Activated CD8-positive, alpha-beta memory T cell treated with anti-CD3 and anti-CD28 coated beads, Interleukin-2, amount 50 U/mL, for 48 hours (primary cell): ENCODE results near the gene CACNA1I.

Source experiments
- DNase-seq: peaks from one replicate; pipeline ENCODE4 v3.0.0-alpha.2; 2020

The CACNA1I gene

DNA sequence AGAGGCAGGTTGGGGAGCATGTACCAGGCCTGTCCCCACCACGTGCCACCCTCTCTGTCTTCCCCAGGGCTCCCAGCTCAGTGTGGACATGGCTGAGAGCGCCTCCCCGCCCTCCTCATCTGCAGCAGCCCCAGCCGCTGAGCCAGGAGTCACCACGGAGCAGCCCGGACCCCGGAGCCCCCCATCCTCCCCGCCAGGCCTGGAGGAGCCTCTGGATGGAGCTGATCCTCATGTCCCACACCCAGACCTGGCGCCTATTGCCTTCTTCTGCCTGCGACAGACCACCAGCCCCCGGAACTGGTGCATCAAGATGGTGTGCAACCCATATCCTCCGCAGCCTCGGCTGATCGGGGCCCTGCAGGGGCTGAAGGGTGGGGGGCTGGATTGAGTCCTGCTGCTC is at the start of gene CACNA1I:
TSS of gene CACNA1I (plus strand) at position 89 of the 400 bp plus-strand sequence. CDS start at position 89, 0 bp downstream.
- DNase-seq = no peak

DNA sequence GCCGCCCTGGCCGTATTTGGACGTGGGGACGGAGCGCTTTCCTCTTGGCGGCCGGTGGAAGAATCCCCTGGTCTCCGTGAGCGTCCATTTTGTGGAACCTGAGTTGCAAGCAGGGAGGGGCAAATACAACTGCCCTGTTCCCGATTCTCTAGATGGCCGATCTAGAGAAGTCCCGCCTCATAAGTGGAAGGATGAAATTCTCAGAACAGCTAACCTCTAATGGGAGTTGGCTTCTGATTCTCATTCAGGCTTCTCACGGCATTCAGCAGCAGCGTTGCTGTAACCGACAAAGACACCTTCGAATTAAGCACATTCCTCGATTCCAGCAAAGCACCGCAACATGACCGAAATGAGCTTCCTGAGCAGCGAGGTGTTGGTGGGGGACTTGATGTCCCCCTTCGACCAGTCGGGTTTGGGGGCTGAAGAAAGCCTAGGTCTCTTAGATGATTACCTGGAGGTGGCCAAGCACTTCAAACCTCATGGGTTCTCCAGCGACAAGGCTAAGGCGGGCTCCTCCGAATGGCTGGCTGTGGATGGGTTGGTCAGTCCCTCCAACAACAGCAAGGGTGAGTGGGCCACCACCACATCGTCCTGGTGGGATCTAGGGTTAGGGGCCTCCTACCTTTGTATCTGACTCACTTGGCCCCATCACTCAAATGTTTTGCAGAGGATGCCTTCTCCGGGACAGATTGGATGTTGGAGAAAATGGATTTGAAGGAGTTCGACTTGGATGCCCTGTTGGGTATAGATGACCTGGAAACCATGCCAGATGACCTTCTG is 49.3 kb upstream of the CACNA1I start:
- peak; percentile 71 for DNase-seq

DNA sequence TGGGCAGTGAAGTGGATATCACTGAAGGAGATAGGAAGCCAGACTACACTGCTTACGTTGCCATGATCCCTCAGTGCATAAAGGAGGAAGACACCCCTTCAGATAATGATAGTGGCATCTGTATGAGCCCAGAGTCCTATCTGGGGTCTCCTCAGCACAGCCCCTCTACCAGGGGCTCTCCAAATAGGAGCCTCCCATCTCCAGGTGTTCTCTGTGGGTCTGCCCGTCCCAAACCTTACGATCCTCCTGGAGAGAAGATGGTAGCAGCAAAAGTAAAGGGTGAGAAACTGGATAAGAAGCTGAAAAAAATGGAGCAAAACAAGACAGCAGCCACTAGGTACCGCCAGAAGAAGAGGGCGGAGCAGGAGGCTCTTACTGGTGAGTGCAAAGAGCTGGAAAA is 48.5 kb upstream of the CACNA1I start:
- DNase-seq = peak; percentile 57

DNA sequence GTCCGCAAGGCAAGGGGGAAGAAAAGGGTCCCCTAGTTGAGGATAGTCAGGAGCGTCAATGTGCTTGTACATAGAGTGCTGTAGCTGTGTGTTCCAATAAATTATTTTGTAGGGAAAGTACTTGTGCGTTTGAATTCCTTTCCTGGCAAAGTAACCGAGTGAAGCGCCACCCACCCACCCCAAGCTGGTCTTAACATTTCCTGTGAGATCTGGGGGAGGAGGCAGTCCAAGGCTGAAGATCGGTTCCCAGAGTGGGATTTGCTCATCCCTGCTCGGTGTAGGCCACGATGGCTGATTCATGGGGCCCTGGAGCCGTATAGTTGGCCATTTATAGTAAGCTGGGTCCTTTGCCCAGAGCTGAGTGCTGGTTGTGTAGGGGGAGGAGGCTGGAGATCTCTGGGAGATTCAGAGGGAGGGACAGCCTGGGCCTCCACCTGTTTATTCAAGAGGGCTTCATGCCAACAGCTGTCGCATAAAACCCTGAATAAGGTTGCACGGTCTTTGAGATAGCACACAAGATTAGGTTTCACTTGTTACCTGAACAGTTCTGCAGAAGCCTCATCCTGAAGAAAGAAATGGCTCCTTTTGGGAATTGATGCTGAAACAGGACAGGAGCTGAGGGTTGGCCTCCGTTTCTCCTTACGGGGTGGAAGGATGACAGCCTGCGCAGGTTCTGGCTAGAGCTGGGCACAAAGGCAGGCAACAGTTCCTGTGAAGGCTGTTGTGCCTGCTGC is 47.8 kb upstream of the CACNA1I start:
- DNase-seq = peak; percentile 79

DNA sequence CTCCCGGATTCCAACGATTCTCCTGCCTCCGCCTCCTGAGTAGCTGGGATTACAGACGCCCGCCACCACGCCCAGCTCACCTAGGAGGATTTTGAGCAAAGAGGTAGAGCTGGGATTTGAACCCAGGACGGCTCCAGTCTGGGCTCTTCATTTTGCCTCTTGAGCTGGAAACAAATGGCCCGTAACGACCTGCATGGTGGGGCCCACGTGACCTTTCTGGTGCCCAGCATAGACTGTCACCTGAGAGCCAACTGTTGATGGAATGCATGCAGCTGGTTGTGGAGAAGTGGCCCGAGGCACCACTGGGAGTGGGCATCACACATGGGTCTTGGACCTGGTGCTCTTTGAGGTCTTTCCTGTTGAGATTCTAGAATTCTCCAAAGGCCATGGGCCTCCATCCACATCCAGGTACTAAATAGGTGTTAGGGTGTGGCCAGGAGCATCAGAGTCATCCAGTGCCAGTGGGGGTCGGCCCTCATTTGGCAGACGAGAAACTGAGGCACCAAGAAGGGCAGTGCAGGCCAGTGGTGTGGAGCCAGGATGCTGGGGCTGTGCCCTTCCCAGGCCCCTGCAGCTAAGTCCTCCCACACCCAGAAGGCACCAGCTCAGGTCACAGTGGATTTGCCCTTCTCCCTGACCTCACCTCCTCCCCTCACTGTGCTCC is 46.3 kb upstream of the CACNA1I start:
- DNase-seq = peak; percentile 62

DNA sequence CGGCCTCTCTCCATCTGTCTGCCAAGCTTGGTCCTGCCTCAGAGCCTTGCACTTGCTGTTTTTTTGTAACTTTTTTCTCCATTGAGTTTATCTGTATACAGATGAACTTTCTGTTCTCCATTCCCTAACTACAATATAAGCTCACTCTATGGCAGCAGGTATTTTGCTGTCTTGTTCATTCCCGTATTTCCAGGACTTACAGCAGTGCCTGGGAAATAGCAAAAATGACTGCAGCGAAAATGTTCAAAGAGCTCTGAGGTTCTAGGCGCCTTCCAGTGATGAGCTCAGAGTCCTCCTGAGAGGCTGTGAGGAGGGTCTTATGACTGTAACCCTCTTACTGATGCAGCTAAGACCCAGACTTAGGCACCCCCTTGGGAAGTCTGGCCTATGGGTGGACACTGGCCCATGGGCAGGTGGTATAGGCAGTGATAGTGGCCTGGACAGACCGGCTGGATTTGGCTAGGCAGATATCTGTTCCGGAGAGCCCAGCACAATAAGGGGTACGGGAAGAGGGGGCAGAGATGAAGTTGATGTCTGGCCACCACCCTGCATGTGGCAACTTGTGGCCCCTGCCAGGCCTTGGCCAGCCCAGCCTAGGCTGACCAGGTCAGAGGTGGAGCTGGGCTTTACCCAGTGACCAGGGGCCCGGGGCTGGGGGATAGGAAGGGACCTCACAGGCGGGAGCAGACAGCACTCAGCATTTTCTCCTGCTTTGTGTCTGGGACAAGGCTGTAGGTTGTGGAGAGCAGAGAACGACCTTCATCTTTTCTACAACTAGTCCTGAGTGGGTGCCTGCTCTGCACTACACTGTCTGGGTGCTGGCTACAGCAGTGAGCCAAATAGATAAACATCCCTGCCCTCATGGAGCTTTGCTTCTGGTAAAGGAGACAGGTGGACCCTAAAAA is 45.5 kb upstream of the CACNA1I start:
- peak; percentile 59 for DNase-seq

DNA sequence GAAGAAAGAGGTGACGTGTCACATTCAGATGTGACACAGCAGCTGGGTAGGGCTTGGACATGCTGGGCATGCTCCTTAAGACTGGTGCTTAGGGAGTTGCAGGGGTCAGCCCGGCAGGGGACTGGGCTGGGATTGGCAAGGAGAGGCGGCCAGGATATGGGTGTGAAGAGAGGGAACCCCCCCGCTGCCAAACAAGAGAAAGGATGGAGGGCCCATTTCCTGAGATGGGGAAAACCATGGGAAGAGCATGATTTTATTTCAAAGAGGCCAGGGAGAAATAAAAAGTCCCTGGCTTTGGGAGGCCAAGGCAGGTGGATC is 44.9 kb upstream of the CACNA1I start:
- DNase-seq = peak; percentile 63

DNA sequence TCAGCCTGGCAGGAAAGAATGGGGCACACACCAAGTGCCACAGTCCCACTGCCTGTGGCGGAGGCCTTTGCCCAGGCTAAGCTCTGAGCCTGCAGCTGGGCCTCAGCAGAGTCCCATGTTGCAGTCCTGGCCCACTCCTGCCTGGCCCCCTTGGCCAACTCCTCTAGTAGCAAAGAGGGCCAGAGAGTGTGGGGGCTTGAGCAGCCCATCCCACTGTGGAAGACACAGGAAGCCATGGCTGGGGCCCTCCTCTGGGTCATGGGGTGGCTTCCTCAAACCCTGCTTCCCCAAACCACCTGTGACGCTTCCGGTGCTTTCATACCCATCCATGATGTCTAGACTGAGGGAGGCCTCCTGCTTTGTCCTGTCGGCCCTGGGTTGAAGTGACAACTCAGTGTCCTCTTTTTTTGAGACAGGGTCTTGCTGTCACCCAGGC is 43.8 kb upstream of the CACNA1I start:
- DNase-seq = peak; percentile 69

DNA sequence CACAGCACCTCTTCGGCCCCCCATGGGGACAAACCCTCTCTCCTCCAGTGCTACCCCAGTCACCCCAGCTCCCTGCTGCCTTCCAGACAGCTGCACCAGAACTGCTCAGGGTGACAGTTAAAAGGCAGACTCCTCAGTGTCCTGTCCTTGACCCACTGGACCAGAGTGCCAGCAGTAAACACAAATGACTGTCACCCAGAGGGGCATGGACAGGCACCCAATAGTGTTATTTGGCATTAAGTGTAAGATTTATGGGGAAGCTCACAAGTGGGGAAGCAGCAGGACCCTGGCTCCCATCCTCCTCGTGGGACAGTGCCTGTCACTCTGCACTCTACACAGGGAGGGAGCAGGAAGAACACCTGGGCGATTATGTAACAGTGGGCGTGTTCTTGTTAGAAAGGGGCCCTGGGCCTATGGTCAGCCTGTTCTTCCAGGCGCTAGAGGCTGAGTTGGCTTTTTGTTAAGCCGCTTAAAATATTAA is 43.0 kb upstream of the CACNA1I start:
- no peak for DNase-seq

DNA sequence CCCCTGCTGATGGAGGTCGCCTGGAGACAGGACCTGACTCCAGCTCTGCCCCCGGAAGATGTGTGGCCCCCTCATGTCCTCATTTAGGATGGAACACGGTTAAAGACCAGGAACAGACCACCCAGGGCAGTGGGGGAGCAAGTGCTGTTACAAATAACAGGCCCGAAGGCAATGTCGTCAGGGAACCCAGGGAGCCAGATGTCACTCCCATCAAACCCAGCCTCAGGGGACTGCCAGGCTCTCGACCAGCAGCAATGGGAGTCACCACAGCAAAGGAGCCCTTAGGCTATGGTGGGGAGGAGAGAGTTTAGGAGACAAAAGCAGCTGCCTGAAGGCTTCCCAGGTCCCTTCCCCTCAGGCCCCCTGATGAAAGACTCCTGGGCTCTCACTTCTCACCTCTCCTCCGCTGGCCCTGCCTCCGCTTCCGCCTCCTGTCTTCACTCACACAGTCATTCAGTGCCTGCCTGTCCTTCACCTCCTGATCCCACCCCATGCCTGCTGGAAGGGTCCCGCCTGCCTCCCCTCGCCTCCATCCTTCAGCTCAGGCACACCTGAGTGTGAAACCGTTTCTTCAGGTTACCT is 42.4 kb upstream of the CACNA1I start:
- no peak for DNase-seq

DNA sequence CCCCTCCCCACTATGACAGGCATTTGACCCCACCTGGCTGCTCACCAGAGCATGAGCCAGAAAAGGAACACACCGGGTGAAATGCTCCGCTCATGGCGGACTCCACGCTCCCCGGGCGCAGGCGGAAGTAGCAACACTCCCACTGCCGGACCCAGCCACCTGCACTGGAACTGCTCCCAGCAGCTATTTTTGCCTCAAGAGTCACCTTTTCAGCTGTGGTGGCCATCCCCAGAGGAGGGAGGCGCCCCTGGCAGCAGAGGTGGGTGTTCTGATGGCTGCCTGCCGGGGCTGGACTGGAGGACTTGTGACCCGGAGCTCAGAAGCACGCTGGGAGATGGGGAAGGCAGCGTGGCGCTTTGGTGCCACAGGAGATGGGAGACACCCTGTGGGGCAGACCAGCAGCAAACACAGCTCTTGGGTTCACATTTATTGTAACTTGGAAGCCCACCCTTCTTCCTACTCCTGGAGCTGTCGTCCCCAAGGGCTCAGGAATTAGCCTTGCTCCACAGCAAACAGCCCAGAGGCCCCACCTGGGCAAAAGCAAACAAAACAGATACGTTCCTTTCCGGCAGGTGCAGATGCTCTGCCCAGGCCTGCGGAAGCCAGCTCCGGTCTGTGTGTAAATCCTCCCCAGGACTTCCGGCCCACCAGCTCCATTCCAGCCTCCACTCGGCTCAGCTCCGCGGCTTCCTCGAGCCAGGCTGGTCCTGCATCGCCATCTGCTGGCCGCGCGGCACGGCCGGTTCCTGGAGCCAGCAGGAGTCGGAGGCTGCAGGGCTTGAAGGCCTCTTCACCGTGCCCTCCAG is 41.7 kb upstream of the CACNA1I start:
- peak; percentile 94 for DNase-seq

DNA sequence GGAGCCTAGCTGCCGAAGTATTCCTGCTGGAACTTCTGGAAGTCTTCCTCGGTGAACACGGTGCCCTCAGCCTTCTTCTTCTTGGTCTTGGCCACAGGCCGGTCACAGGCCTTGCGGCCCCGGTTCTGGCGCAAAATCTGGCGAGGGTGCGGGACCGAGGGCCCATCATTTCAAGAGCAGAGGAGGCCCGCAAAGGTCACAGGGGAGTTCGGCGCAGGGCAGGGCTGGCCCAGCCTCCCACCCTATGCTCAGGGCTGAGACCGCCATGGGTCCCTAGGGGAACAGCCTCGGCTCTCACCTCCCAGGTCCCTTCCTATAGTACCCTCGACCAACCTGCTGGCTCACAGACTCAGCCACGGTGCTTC is 41.1 kb upstream of the CACNA1I start:
- no peak for DNase-seq

DNA sequence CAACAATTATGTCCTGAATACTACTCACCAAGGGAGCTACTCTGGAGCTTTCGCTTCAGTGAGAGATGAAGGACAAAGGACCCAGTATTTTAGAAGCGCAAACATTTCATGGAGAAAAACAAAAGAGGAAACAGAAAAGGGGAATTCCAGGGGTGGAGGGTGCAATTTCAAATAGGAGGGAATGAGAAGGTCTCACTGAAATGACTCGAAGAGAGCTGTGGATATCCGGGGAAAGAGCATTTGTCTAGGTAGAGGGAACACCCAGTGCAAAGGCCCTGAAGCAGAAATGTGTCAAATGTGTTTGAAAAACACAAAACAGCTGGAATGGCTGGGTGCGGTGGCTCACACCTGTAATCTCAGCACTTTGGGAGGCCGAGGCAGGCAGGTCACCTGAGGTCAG is 40.4 kb upstream of the CACNA1I start:
- no peak for DNase-seq

DNA sequence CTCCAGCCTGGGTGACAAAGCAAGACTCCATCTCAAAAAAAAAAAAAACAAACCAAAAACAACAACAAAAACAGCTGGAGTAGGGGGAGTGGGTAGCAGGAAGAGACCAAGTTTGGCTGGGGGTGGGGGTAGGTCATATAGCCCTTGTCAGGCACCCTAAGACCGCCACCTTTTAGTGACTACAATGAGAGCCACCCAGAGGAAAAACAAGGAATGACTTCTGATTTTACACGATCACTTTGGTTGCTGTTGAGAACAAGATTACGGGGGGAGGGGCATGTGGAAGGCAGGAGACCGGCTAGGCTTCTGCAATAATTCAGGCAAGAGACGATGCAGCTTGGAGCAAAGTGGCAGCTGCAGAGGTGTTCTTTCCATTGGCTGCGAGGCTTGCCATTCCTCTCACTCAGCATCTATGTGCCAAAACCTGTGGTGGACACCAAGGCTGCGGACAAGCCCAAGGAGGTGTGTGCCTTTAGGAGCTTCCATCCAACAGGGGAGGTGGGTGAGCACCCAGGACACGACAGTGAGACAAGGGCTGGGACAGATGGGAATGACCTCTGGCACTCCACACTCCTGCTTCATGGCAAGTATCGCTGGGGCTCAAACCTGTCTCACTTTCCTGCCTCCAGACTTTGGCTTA is 39.7 kb upstream of the CACNA1I start:
- DNase-seq = no peak

DNA sequence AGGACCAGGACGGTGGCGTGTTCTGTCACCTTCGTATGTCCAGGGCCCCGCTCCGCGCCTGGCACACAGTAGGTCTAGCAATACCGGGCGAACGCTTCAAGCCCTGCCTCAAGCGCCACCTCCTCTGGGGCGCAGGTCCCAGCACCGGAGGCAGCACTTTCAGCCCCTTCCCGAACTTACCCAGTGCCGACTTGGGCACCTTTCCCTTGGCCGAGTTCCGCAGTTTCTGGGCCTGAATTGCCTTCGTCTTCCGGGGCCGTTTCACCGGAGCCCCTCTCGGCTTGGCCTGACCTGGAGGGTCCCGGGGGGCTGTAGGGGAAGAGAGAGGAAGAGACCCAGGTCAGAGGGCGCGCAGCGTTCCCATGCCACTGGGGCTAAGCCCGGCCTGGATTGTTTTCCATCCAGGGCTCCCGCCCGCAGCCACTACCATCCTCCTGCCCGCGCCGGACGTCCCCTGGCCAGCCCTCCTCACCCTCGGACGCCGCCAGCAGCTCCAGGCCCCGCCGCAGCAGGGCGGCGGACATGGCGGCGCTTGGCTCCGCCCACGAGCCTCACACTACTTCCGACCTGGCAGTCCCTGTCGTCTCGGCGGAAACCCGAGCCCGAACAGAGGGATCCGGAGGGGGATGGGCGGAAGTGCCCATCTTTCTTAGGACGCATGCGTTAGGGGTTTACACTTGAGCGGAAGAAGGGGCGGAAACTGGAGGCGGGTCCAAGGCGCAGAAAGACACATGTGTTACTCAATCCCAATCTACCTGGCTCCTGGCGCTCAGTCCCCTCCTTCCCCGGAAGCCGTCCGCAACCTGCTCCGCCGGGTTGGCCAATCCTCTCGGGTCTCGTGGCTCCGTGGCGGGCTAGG is 38.1 kb upstream of the CACNA1I start, which contains the start of gene RPS19BP1:
TSS of gene RPS19BP1 (minus strand) at position 534 of the 859 bp plus-strand sequence. CDS start at position 524, 10 bp downstream.
- DNase-seq = peak; percentile 97

DNA sequence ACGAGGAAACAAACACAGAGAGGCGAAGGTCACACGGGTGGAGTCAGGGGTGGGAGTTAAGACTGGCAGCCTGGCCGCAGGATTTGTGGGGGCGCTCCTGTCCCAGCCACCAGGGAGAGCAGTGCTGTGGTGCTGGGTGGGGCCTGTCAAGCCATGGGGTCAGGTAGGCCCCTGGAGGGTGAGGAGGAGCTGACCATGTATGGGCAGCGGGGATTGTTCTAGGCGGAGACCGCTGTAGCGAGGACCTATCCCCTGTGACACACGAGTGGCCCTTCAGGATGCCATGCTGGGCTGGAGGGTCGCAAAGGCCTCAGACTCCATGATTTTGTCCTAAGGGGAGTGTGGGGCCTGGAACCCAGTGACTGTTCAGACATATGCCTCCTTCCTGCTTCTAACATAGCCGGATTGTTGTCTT is 36.5 kb upstream of the CACNA1I start:
- DNase-seq = no peak

DNA sequence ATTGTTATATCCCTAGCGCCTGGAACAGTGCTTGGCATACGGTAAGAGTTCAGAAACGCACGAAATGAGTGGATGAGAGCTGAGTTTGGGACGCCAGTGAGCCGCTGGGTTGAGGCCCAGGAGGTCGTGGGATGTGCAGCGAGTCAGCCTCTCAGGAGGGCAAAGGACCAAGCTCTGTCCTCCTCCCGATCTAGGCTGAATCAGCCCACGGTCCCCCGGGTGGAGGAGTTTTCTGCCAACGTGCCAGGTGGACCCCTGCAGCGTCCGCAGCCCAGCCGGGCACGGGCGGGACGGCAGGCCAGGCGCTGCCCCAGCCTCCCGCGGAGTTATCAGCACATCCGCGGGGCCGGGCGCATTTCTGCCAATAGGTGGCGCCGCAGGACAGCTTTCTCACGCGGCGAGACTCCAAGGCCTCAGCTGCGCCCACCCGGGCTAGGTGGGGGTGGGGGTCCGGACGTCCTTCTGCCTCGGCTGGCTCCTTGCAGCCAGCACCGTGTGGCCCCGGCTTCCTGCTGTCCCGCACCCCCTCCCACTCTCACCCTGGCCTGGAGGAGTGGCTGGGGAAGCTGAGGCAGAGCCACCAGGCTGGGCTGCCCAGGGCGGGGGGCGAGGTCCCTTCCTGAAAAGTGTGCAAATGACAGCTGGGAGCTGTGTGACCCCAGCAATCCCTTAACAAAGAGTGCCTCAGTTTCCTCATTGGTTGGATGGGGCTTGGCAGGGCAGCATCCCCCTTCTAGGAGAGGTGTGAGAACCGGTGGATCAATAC is 35.8 kb upstream of the CACNA1I start:
- DNase-seq = peak; percentile 97

DNA sequence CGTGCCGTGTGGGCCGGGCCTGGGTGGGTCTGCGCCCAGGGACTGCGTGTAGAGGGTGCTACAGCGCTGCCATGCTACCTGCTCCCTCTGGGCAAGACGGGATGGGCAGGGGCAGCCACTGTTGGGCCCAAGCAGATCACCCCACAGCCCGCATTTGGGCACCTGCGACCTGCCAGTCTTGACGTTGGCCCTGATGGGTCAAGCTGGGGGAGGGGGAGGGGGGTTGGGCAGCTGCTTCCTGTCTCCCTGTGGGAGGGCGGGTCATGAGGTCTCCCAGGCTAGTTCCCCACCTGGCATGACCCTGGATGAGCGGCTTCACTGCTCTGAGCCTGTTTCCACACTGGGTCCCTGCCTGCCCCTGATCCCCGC is 35.2 kb upstream of the CACNA1I start:
- no peak for DNase-seq

DNA sequence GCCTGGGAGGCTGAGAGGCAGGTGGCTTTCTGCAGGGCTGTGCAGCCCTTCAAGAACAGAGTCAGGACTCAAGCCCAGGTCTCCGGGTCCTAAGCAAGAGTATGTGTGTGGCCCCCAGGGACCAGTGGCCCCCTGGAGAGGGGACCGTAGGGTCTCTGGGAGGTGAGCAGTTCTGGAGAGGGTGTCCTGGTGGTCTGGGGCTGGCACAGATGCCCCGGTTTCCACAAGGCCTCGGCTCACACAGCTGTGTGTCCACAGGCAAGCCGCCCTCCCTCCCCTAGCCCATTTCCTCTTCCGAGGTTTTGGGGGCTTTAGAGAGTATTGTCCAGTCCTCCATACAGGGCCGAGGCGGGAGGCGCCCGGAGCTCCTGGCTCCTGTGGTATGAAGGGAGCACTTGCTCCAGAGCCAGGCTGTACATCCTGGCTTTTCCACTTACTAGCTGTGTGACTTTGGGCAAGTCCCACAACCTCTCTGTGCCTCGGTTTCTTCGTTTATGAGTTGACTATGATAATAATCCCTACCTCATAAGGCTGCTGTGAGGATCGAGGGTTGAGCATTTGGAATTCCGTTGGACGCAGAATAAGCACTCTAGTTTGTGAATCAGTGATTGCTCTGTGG is 34.6 kb upstream of the CACNA1I start:
- no peak for DNase-seq
